HepG2 (cell line): ENCODE results near the gene APCDD1L. TPM values are rescaled to one million over a fixed set of nuclear protein-coding genes. Genes with fewer than 3 reads are reported as not detected.

Experiments
- polyA plus RNA-seq, 8 experiments: library from polyadenylated mRNA; depleted of rRNA in 3 of 8; stranded (reverse) in 7 of 8; unstranded in 1 of 8; fragments of >200 nt; fragmentation: Illumina TruSeq in 4 of 8; extraction: Trizol in 4 of 8; gene quantifications; 2 replicates each; pipeline versions ENCODE4 v1.2.1 to v1.2.3, GENCODE V29; 2011 to 2016; ENCODE audit warnings: low read depth in 4 of 8, missing spikeins in 1 of 8, mixed read lengths in 1 of 8; ENCODE audit not compliant: insufficient read depth in 1 of 8
- total RNA-seq, 5 experiments: library from RNA; depleted of rRNA; stranded (reverse); fragments of >200 nt; fragmentation: Illumina TruSeq; extraction: Trizol; gene quantifications; 2 replicates each; pipeline ENCODE4 v1.2.3, GENCODE V29; 2016; ENCODE audit warnings: low read depth in 1 of 5
- TF ChIP-seq, protein P1 (sequence below): sonication (generic); formaldehyde crosslinking; IDR thresholded peaks from 2 replicates; pipeline ENCODE4 v1.5.0; 2020; ENCODE audit warnings: mild to moderate bottlenecking, missing genetic modification reagents, borderline replicate concordance
- TF ChIP-seq, protein P2 (sequence below): sonication (generic); formaldehyde crosslinking; IDR thresholded peaks from 2 replicates; pipeline ENCODE4 v1.4.0; 2020; ENCODE audit warnings: mild to moderate bottlenecking, missing genetic modification reagents, borderline replicate concordance

The APCDD1L gene
- total and polyA plus RNA-seq, 2 of the 13 experiments (the other 11 are each of a cell fraction or from before 2014, with no cell fraction given), result not detected

DNA sequence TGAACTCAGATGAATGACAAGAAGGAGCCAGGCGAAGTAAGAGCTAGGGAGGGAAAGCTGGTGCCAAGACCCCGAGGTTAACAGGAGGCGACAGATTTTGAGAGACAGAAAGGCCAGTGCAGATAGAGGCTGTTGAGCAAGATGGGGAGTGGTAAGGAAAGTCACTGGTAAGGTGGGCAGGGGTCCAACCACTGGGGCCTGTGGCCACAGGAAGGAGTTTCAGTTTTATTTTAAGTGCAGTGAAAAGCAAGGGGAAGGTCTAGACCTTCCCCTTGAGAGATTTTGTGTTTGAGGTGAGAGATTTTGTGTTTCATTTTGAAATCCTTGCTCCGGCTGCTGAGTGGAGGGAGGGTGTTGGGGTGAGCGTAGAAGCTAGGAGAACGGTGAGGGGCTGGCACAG, 41.8 kb upstream of the APCDD1L start (continued):
- TF ChIP-seq, protein P1, sequence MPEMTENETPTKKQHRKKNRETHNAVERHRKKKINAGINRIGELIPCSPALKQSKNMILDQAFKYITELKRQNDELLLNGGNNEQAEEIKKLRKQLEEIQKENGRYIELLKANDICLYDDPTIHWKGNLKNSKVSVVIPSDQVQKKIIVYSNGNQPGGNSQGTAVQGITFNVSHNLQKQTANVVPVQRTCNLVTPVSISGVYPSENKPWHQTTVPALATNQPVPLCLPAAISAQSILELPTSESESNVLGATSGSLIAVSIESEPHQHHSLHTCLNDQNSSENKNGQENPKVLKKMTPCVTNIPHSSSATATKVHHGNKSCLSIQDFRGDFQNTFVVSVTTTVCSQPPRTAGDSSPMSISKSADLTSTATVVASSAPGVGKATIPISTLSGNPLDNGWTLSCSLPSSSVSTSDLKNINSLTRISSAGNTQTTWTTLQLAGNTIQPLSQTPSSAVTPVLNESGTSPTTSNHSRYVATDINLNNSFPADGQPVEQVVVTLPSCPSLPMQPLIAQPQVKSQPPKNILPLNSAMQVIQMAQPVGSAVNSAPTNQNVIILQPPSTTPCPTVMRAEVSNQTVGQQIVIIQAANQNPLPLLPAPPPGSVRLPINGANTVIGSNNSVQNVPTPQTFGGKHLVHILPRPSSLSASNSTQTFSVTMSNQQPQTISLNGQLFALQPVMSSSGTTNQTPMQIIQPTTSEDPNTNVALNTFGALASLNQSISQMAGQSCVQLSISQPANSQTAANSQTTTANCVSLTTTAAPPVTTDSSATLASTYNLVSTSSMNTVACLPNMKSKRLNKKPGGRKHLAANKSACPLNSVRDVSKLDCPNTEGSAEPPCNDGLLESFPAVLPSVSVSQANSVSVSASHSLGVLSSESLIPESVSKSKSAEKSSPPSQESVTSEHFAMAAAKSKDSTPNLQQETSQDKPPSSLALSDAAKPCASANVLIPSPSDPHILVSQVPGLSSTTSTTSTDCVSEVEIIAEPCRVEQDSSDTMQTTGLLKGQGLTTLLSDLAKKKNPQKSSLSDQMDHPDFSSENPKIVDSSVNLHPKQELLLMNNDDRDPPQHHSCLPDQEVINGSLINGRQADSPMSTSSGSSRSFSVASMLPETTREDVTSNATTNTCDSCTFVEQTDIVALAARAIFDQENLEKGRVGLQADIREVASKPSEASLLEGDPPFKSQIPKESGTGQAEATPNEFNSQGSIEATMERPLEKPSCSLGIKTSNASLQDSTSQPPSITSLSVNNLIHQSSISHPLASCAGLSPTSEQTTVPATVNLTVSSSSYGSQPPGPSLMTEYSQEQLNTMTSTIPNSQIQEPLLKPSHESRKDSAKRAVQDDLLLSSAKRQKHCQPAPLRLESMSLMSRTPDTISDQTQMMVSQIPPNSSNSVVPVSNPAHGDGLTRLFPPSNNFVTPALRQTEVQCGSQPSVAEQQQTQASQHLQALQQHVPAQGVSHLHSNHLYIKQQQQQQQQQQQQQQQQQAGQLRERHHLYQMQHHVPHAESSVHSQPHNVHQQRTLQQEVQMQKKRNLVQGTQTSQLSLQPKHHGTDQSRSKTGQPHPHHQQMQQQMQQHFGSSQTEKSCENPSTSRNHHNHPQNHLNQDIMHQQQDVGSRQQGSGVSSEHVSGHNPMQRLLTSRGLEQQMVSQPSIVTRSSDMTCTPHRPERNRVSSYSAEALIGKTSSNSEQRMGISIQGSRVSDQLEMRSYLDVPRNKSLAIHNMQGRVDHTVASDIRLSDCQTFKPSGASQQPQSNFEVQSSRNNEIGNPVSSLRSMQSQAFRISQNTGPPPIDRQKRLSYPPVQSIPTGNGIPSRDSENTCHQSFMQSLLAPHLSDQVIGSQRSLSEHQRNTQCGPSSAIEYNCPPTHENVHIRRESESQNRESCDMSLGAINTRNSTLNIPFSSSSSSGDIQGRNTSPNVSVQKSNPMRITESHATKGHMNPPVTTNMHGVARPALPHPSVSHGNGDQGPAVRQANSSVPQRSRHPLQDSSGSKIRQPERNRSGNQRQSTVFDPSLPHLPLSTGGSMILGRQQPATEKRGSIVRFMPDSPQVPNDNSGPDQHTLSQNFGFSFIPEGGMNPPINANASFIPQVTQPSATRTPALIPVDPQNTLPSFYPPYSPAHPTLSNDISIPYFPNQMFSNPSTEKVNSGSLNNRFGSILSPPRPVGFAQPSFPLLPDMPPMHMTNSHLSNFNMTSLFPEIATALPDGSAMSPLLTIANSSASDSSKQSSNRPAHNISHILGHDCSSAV (CRISPR knock-in tag), result no peak
- TF ChIP-seq, protein P2, sequence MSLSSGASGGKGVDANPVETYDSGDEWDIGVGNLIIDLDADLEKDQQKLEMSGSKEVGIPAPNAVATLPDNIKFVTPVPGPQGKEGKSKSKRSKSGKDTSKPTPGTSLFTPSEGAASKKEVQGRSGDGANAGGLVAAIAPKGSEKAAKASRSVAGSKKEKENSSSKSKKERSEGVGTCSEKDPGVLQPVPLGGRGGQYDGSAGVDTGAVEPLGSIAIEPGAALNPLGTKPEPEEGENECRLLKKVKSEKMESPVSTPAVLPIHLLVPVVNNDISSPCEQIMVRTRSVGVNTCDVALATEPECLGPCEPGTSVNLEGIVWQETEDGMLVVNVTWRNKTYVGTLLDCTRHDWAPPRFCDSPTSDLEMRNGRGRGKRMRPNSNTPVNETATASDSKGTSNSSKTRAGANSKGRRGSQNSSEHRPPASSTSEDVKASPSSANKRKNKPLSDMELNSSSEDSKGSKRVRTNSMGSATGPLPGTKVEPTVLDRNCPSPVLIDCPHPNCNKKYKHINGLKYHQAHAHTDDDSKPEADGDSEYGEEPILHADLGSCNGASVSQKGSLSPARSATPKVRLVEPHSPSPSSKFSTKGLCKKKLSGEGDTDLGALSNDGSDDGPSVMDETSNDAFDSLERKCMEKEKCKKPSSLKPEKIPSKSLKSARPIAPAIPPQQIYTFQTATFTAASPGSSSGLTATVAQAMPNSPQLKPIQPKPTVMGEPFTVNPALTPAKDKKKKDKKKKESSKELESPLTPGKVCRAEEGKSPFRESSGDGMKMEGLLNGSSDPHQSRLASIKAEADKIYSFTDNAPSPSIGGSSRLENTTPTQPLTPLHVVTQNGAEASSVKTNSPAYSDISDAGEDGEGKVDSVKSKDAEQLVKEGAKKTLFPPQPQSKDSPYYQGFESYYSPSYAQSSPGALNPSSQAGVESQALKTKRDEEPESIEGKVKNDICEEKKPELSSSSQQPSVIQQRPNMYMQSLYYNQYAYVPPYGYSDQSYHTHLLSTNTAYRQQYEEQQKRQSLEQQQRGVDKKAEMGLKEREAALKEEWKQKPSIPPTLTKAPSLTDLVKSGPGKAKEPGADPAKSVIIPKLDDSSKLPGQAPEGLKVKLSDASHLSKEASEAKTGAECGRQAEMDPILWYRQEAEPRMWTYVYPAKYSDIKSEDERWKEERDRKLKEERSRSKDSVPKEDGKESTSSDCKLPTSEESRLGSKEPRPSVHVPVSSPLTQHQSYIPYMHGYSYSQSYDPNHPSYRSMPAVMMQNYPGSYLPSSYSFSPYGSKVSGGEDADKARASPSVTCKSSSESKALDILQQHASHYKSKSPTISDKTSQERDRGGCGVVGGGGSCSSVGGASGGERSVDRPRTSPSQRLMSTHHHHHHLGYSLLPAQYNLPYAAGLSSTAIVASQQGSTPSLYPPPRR, result no peak
